GM12874 (cell line): ENCODE results near the gene P2RY4.

ENCODE experiments used
- CTCF ChIP-seq: IDR thresholded peaks from 2 replicates; pipeline ENCODE4 v1.5.1; 2011; ENCODE audit warnings: low read depth, mild to moderate bottlenecking, control low read depth, low read length, moderate library complexity; ENCODE audit not compliant: insufficient read depth

The P2RY4 gene

DNA sequence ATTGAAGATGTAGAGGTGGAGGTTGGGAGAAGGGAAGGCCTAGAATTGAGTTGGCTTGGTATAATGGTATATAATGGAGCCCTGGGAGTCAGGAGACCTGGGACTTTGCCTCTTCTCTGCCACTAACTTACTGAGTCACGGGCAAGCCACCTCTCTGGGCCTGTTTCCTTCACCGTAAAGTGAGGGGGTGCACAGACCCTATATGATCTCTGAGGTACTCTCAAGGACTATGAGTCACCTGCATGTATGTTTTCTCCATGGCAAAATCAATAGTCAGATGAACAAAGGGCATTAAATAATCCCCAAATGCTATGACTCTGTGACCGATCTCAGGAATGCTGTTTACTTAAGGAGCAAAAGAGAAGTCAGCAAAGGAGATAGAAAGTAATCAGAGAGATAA, 5.1 kb downstream of the P2RY4 start:
- TF ChIP-seq CTCF = no peak

GRCh38 chrX:70254063-70254400, 6.0 kb downstream of the P2RY4 start:
- TF ChIP-seq CTCF = no peak

DNA sequence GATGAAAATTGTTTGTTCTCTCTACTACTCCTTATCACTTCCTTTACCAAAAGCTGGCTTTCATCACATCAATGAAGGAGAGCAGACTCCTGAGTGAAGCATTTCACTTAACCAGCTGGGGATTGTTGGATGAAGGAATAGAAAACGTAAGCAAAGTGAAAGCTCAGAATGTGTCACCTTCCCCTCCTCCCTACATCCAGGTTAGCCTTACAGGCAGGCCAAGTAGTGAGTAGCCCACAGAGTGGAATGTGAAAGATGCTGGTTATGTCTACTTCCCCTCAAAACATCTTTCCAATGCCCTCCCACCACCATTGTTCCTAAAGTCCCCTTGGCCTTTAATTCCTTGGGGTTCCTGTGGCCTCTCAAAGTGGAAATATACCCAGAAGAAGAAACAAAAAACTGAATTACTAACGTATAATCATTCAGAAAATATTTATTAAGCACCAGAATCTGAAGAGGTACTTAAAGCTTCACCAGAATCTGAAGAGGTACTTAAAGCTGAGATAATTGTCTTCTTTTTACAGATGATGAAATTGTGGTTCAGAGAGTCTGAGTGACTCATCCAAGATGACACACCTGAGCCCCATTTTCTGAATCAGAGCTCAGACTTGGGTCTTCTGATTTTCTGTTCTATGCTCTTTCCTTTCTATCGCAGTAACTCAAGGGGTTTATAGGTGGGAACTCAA, 6.5 kb downstream of the P2RY4 start:
- TF ChIP-seq CTCF = no peak

GRCh38 chrX:70252491-70252890, 7.5 kb downstream of the P2RY4 start:
- TF ChIP-seq CTCF = no peak

- no peak for TF ChIP-seq CTCF
Measured at GRCh38 chrX:70247252-70247651, 12.8 kb downstream of the P2RY4 start.

- no peak for TF ChIP-seq CTCF
Measured at GRCh38 chrX:70244881-70245280, 15.1 kb downstream of the P2RY4 start.

GRCh38 chrX:70241501-70241900, 18.5 kb downstream of the P2RY4 start:
- TF ChIP-seq CTCF = no peak
